ENCODE measurements around the gene TEX261.

- TF ChIP-seq CTCF (IDR thresholded peaks at IDR 0.05) (no peak), USF2 (IDR thresholded peaks at IDR 0.05; ENCODE audit: borderline replicate concordance, low read depth, low read length) (no peak), IRF3 (IDR thresholded peaks at IDR 0.05; ENCODE audit: low read depth, low read length) (no peak), POLR2AphosphoS5 (IDR thresholded peaks at IDR 0.05; ENCODE audit: low read depth, low read length) (no peak), EZH2phosphoT487 (IDR thresholded peaks at IDR 0.05; ENCODE audit: borderline replicate concordance, low read depth) (no peak), MXI1 (IDR thresholded peaks at IDR 0.05; ENCODE audit: low read depth, low read length) (no peak), NRF1 (IDR thresholded peaks at IDR 0.05; ENCODE audit: low read depth, low read length) (no peak), REST (IDR thresholded peaks at IDR 0.05; ENCODE audit: low read depth, low read length) (no peak), SMC3 (IDR thresholded peaks at IDR 0.05; ENCODE audit: low read depth, low read length) (no peak), TAF1 (IDR thresholded peaks at IDR 0.05; ENCODE audit: borderline replicate concordance, low read depth, low read length) (no peak), MEF2A (IDR thresholded peaks at IDR 0.05; ENCODE audit: borderline replicate concordance, low read depth) (no peak), GATA2 (CRISPR knock-in tag; IDR thresholded peaks at IDR 0.05) (no peak), SIN3A (IDR thresholded peaks at IDR 0.05; ENCODE audit: borderline replicate concordance, low read depth, low read length) (no peak)
Measured at GRCh38 chr2:71006955-71007799, 12.5 kb upstream of the TEX261 start.
